T-cell (primary cell): ENCODE results near the gene EMX2. TPM values are rescaled to one million over a fixed set of nuclear protein-coding genes. Genes with fewer than 3 reads are reported as not detected.

Source experiments
- ATAC-seq, 4 experiments: fragments of 200-7000 bp in 3 of 4; fragments of 150-1000 bp in 1 of 4; cut with Tn5 transposase; replicated peaks in 1 of 4; 1 replicate in 3 of 4; 2 replicates in 1 of 4; pipeline ENCODE4 v1.10.0; 2021; ENCODE audit warnings: moderate library complexity in 3 of 4, mild to moderate bottlenecking in 2 of 4, moderate number of reproducible peaks in 1 of 4
- CTCF ChIA-PET, 2 donors: fragments of 300-600 bp; sonication (Branson Sonifier 250); formaldehyde crosslinking; loops; one replicate each; lab custom pipeline; 2022; ENCODE audit warnings: antibody characterized with exemption in 2 of 2; lab: Charles Lee
- POLR2A ChIA-PET, 2 donors: fragments of 300-600 bp; sonication (Branson Sonifier 250); formaldehyde crosslinking; loops; one replicate each; lab custom pipeline; 2022; ENCODE audit warnings: antibody characterized with exemption in 2 of 2; lab: Charles Lee
- DNase-seq, 35 experiments: peaks; one replicate each; pipeline versions ENCODE4 v3.0.0 to v3.0.0-alpha.2; 2013 to 2023
- H3K27ac ChIP-seq: one replicate; pipeline ENCODE4 v1.5.1; 2013; ENCODE audit warnings: low read length
- H3K27me3 ChIP-seq, 2 experiments: replicated peaks in 1 of 2; 1 replicate in 1 of 2; 2 replicates in 1 of 2; pipeline versions ENCODE4 v1.6.1 to v1.7.0; 2013; ENCODE audit warnings: low read length in 1 of 2, mixed read lengths in 1 of 2; ENCODE audit not compliant: control insufficient read depth in 2 of 2, insufficient read depth in 2 of 2; ENCODE audit errors: extremely low read depth in 1 of 2
- H3K36me3 ChIP-seq, 2 donors: 1 replicate in 1 of 2; 2 replicates in 1 of 2; pipeline versions ENCODE4 v1.6.1 to v1.7.0; 2013; ENCODE audit warnings: low read length in 1 of 2; ENCODE audit not compliant: control insufficient read depth in 2 of 2, insufficient read depth in 1 of 2; ENCODE audit errors: extremely low read depth in 1 of 2
- H3K4me1 ChIP-seq, 2 experiments: 1 replicate in 1 of 2; 2 replicates in 1 of 2; pipeline versions ENCODE4 v1.6.1 to v1.7.0; 2013; ENCODE audit warnings: low read length in 2 of 2, mixed read lengths in 1 of 2; ENCODE audit not compliant: insufficient read depth in 2 of 2, control insufficient read depth in 1 of 2; ENCODE audit errors: extremely low read depth in 1 of 2
- H3K4me3 ChIP-seq, 2 donors: 1 replicate in 1 of 2; 2 replicates in 1 of 2; pipeline versions ENCODE4 v1.5.1 to v1.7.0; 2013; ENCODE audit warnings: mild to moderate bottlenecking in 2 of 2, low read length in 1 of 2, moderate library complexity in 1 of 2; ENCODE audit not compliant: control insufficient read depth in 1 of 2; ENCODE audit errors: extremely low read depth in 1 of 2
- H3K9me3 ChIP-seq: 2 replicates; pipeline ENCODE4 v1.7.0; 2013
- H3K27ac Mint-ChIP-seq, 2 donors: one replicate each; pipeline ENCODE4 v1.8.0; 2020 to 2021; ENCODE audit warnings: mild to moderate bottlenecking in 2 of 2, mixed read lengths in 2 of 2
- H3K27me3 Mint-ChIP-seq, 2 donors: one replicate each; pipeline ENCODE4 v1.8.0; 2021 to 2022; ENCODE audit warnings: mixed read lengths in 2 of 2
- H3K36me3 Mint-ChIP-seq: one replicate; pipeline ENCODE4 v1.8.0; 2021; ENCODE audit warnings: mixed read lengths
- H3K4me1 Mint-ChIP-seq, 3 donors: one replicate each; pipeline ENCODE4 v1.8.0; 2020 to 2022; ENCODE audit warnings: mixed read lengths in 3 of 3, mild to moderate bottlenecking in 1 of 3
- H3K4me3 Mint-ChIP-seq, 3 donors: one replicate each; pipeline ENCODE4 v1.8.0; 2020 to 2022; ENCODE audit warnings: mild to moderate bottlenecking in 3 of 3, mixed read lengths in 3 of 3, moderate library complexity in 3 of 3
- H3K9me3 Mint-ChIP-seq, 3 donors: one replicate each; pipeline ENCODE4 v1.8.0; 2020 to 2022; ENCODE audit warnings: mixed read lengths in 3 of 3
- WGBS: methylation state at CpG from one replicate; pipeline ENCODE4 v1.1.5; 2013; ENCODE audit warnings: missing lambda C conversion rate; ENCODE audit not compliant: insufficient coverage; 5-methylcytosine and 5-hydroxymethylcytosine counted together
- total RNA-seq, 35 experiments: library from RNA in 6 of 35; stranded (reverse) in 6 of 35; fragments of 120-200 nt in 1 of 35; gene quantifications; one replicate each; pipeline versions ENCODE4 v1.2.1 to v1.2.4 and lab custom pipeline; 2013 to 2026

Gene EMX2
- total RNA-seq, 5 donors from 2014 or later (not counting 1 experiment from before 2014, with no cell fraction given) = not detected

DNA sequence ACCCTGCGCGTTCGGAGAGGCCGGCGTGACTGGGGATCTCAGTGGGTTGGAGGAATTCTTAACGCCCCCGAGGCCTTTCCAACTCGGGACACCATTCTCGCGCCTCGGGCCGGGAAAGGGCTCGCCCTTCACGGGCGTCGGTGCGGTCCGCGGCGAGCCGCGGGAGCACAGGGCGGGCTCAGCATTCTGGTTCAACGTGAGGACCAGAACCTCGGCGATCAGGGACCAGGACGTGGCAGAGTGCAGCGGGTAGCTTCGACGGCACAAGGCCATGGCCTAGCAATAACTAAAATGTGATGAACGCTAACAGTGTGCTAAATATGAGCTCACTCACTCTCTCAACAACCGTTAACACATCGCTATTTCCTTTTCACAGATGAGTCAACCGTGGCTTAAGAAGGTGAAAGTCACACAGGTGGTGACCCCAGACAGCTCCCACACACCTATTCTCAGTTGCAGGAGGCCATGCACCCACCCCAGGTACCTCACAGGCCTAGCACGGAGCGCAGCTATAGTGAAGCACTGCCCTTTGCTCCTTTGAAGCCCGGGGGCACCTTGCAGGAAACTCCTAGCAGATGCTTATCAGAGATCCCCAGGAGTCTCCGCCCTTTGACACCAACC, 4.5 kb upstream of the EMX2 start:
- no peak for ATAC-seq
- peaks cover 12 to 30% (median 21%) of the 10 kb centered on the region in 3 donors for H3K4me1 Mint-ChIP-seq
- Histone ChIP-seq H3K27ac (no peak overlapping the region), H3K4me1 (peaks cover 0 to 15% of the 10 kb centered on the region in 2 experiments), H3K36me3 (no peaks in the 10 kb centered on the region), H3K27me3 (peaks cover 33 to 89% of the 10 kb centered on the region in 2 experiments), H3K4me3 (no peak overlapping the region), H3K9me3 (no peaks in the 10 kb centered on the region)
- peak overlapping the region in 1 of 3 donors; percentile 30 for H3K4me3 Mint-ChIP-seq
- no peak overlapping the region for H3K27ac Mint-ChIP-seq
- peaks cover 44 to 74% of the 10 kb centered on the region in 2 donors for H3K27me3 Mint-ChIP-seq
- no peak for DNase-seq
- CTCF ChIA-PET = interaction anchor here (0.5 to 0.9 kb wide), 3 partner anchors 252 to 702 kb away, joined by 3 to 5 read pairs (median 4); no protein-coding TSS in a partner anchor
- H3K9me3 Mint-ChIP-seq = no peaks in the 10 kb centered on the region
- H3K36me3 Mint-ChIP-seq = no peaks in the 10 kb centered on the region
- 9% methylated on average over 30 of the region's 38 CpGs for WGBS
- POLR2A ChIA-PET = no interaction called here

DNA sequence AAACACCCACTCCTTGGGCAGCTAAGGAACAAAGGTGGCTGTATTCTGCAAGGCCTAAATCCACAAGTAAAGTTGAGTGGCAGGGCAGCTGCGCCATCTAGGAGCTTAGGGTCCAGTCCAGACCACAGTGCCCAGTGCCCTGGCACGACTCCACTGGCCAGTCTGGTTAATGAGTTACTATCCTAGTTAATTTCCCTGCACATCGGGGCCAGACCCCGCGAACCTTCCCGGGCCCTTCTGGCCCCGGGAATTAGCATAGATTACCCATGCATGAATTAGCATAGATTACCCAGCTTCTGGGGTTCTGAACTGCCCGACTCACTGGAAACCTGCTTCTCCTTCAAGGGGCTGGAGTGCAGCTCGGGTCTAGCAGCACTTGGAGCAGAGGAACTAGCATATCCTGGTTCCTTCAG, 3.2 kb upstream of the EMX2 start:
- H3K4me3 Mint-ChIP-seq = no peak overlapping the region

DNA sequence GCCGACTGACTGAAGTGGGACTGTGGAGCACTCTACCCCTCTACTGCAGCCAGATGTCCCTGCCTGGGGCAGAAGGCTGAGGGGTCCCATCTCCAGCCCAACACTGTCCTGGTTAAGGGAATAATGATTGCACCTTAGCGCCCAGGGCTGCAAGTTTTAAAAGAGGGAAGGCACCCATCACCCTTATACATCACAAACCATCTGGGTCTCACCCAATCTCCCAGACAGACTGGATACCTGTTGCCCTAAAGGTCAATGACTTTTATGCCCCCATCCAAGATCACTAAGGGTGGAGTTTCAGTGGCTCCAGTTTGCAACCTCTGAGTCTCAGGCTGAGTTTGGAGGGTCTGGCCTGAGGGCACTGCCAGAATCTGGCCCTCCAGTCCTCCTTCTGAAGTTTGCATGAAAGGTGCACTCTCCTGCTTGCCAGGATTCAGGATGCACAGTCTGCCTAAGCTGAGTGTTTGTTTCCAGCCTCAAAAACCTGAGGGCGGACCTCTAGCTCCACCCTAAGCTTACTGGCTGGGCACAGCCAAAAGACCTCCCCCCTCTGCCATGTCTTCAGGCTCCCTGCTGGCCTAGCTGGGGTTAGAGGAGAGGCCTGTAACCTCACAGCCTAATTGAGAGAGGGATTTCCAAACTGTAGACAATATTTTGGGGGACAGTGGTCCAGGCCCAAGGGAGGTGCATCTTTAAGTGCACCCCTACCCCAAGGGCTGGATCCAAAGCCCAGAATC, 2.5 kb upstream of the EMX2 start:
- Mint-ChIP-seq H3K27me3 (peaks cover 40 to 78% of the 10 kb centered on the region in 2 donors), H3K36me3 (no peaks in the 10 kb centered on the region), H3K9me3 (no peaks in the 10 kb centered on the region), H3K27ac (no peak overlapping the region), H3K4me1 (peaks cover 18 to 33% (median 27%) of the 10 kb centered on the region in 3 donors), H3K4me3 (no peak overlapping the region)
- Histone ChIP-seq H3K27me3 (peaks cover 27 to 94% of the 10 kb centered on the region in 2 experiments), H3K4me3 (no peak overlapping the region), H3K9me3 (no peaks in the 10 kb centered on the region), H3K27ac (no peak overlapping the region), H3K36me3 (no peaks in the 10 kb centered on the region), H3K4me1 (peaks cover 0 to 29% of the 10 kb centered on the region in 2 experiments)
- no CpG with 5 or more reads among the region's 3 CpGs for WGBS
- POLR2A ChIA-PET = no interaction called here
- CTCF ChIA-PET = no interaction called here
- ATAC-seq (no peak), DNase-seq (no peak)

More for the DNA sequence above, 3.2 kb upstream of the EMX2 start:
- Histone ChIP-seq H3K4me3 (no peak overlapping the region), H3K9me3 (no peaks in the 10 kb centered on the region), H3K27ac (no peak overlapping the region), H3K36me3 (no peaks in the 10 kb centered on the region), H3K27me3 (peaks cover 27 to 94% of the 10 kb centered on the region in 2 experiments), H3K4me1 (peaks cover 0 to 23% of the 10 kb centered on the region in 2 experiments)
- Mint-ChIP-seq H3K36me3 (no peaks in the 10 kb centered on the region), H3K4me1 (peaks cover 14 to 27% (median 20%) of the 10 kb centered on the region in 3 donors), H3K9me3 (no peaks in the 10 kb centered on the region), H3K27me3 (peaks cover 38 to 72% of the 10 kb centered on the region in 2 donors), H3K27ac (no peak overlapping the region)
- ChIA-PET POLR2A (no interaction called here), CTCF (no interaction called here)
- ATAC-seq (no peak), DNase-seq (no peak)
- WGBS = 27% methylated on average over 9 of the region's 9 CpGs

DNA sequence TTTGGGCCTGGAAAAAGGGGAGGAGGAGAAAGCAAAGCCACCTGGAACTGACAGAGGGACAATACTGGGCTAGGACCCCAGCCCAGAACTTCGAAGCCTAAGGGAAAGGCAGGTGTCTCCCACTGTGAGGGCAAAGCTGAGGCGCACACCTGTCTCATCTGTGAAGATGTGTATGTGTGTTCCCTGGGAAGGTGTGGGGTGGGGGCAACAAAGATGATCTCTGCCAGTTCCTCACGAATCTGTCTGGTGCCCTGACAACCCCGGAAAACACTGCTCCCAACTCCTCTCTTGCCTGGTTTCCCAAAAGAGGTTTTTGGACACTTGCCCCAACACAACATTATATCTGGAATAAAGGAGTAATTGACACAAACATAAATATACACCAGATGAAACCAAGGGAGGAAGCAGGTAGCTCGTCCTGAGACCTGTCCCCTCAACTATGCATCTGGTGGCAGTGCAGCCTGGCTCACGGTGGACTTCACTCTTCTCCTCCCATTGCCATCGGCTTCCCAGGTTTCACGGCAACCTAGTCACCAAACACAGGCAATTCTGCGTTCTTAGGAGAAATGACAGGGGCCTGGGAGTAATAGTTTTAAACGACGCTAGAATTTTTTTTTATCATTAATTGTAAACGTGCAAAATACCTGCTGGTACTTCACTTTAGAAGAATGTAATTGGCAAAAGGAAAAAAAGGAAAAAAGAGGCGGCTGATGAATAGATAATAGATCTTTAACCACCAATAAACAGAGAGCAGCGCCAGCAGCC, 1.7 kb upstream of the EMX2 start:
- no peaks in the 10 kb centered on the region for H3K36me3 Mint-ChIP-seq
- H3K27me3 ChIP-seq = peaks cover 26 to 94% of the 10 kb centered on the region in 2 experiments

DNA sequence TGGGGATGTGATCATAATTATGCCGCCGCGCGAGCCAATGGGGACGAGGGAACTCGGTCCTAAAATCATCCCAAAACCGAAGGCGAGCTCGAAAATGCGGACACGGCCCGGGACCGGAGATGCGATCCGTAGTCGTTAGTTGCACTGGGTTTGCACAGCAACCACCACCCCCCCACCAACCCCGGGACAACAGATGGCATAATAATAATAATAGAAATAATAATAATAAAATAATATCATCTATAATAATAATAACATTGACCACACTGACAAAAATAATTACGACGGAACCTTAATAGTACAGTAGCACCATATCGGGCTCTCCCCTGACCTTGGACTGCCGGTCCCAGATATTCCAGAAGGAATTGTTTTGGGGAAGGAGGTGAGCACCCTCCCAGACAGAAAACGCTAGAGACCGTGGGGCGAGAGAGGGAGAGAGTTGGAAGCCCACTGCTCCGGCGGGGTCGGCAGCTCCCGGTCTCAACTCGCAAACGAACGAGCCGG, 1.1 kb upstream of the EMX2 start:
- CTCF ChIA-PET = no interaction called here
- peak overlapping the region in 1 of 3 donors; percentile 68 for H3K4me3 Mint-ChIP-seq
- H3K36me3 Mint-ChIP-seq = no peaks in the 10 kb centered on the region
- no peaks in the 10 kb centered on the region for H3K9me3 ChIP-seq
- H3K4me3 ChIP-seq = no peak overlapping the region
- peaks cover 22 to 94% of the 10 kb centered on the region in 2 experiments for H3K27me3 ChIP-seq
- H3K36me3 ChIP-seq = no peaks in the 10 kb centered on the region
- DNase-seq (no peak), ATAC-seq (no peak)
- peaks cover 0 to 34% of the 10 kb centered on the region in 2 experiments for H3K4me1 ChIP-seq
- WGBS = 9% methylated on average over 17 of the region's 32 CpGs
- peaks cover 45 to 76% of the 10 kb centered on the region in 2 donors for H3K27me3 Mint-ChIP-seq
- H3K27ac ChIP-seq = no peak overlapping the region
- H3K4me1 Mint-ChIP-seq = peaks cover 24 to 34% (median 33%) of the 10 kb centered on the region in 3 donors
- H3K27ac Mint-ChIP-seq = peak overlapping the region in 1 of 2 donors; percentile 63
- H3K9me3 Mint-ChIP-seq = no peaks in the 10 kb centered on the region
- POLR2A ChIA-PET = no interaction called here

More for the DNA sequence above, 1.7 kb upstream of the EMX2 start:
- POLR2A ChIA-PET = no interaction called here
- no peak for DNase-seq
- CTCF ChIA-PET = no interaction called here
- Mint-ChIP-seq H3K4me3 (peak overlapping the region in 1 of 3 donors; percentile 68), H3K4me1 (peaks cover 20 to 31% (median 29%) of the 10 kb centered on the region in 3 donors), H3K27me3 (peaks cover 41 to 76% of the 10 kb centered on the region in 2 donors), H3K27ac (no peak overlapping the region), H3K9me3 (no peaks in the 10 kb centered on the region)
- no peak for ATAC-seq
- no peak overlapping the region for H3K27ac ChIP-seq
- no peaks in the 10 kb centered on the region for H3K36me3 ChIP-seq
- 29% methylated on average over 1 of the region's 14 CpGs for WGBS
- no peaks in the 10 kb centered on the region for H3K9me3 ChIP-seq
- peaks cover 0 to 34% of the 10 kb centered on the region in 2 experiments for H3K4me1 ChIP-seq
- H3K4me3 ChIP-seq = no peak overlapping the region
